Gastrocnemius medialis (tissue), 4 donors: ENCODE measurements around the gene PPP1R12B.
"Not testable (repeated sequence)": the region's sequence is repeated elsewhere in the genome, so short reads cannot be mapped to it uniquely, and the experiment has no call there.

Source experiments
- CTCF ChIP-seq, 5 experiments: fragments of 450-650 bp in 3 of 5; fragments of 200-600 bp in 2 of 5; sonication (generic) in 2 of 5; IDR thresholded peaks in 4 of 5; conservative IDR thresholded peaks in 1 of 5; 1 replicate in 4 of 5; 2 replicates in 1 of 5; pipeline ENCODE4 v1.5.1; 2016 to 2019; ENCODE audit warnings: antibody characterized with exemption in 5 of 5, mild to moderate bottlenecking in 3 of 5, moderate library complexity in 3 of 5
- POLR2A ChIP-seq, 2 donors: fragments of 450-650 bp; IDR thresholded peaks; one replicate each; pipeline ENCODE4 v1.6.1; 2017; ENCODE audit warnings: antibody characterized with exemption in 2 of 2, mild to moderate bottlenecking in 2 of 2, moderate library complexity in 2 of 2

GRCh38 chr1:202422709-202423108, 74.2 kb downstream of the PPP1R12B start:
- TF ChIP-seq CTCF (IDR thresholded peaks at IDR 0.05 in 4 of 5, conservative IDR thresholded peaks at IDR 0.05 in 1 of 5); POLR2A (IDR thresholded peaks at IDR 0.05): not testable (repeated sequence)
